Epithelial cell of esophagus (primary cell): Measurements from ENCODE around the gene WNT3.

ENCODE experiments used
- DNase-seq: peaks from one replicate; pipeline ENCODE4 v3.0.0; 2010; ENCODE audit warnings: low read depth
- H3K4me3 ChIP-seq: 2 replicates; pipeline ENCODE4 v1.5.1; 2011; ENCODE audit warnings: mild to moderate bottlenecking, low read length, control low read depth
- TF ChIP-seq, protein P1 (sequence below): IDR thresholded peaks from 2 replicates; pipeline ENCODE4 v1.5.1; 2011; ENCODE audit warnings: low read depth, mild to moderate bottlenecking, low read length, control low read depth, inconsistent platforms; ENCODE audit not compliant: insufficient read depth; ENCODE audit errors: missing control alignments

Gene WNT3, protein sequence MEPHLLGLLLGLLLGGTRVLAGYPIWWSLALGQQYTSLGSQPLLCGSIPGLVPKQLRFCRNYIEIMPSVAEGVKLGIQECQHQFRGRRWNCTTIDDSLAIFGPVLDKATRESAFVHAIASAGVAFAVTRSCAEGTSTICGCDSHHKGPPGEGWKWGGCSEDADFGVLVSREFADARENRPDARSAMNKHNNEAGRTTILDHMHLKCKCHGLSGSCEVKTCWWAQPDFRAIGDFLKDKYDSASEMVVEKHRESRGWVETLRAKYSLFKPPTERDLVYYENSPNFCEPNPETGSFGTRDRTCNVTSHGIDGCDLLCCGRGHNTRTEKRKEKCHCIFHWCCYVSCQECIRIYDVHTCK

DNA sequence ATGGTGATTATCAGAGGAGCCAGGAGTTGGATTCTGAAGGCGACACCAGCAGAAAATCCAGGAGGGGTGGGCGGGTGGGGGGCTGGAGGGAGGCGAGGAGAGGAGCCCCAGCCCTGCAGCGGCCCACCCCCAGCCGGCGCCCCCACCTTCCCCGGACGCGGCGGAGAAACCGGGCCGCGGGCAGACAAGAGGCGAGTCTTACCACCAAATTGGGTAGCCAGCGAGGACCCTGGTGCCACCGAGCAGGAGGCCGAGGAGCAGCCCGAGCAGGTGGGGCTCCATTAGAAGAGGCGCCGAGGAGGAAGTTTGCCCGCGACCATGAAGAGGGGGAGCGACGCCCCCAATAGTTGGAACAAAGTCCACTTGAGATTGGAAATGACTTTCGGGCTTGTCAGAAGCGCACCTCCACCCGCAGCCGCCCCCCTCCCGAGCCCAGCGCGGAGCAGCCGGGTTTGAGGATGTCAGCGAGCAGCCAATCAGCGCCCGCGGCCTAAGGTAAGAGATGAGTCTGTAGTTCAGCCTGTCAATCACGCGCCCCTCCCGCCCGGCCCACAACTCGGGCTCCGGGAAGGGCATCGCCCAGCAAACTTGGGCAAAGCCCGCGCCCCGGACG is at the start of gene WNT3:
Gene WNT3, minus strand, starts transcription at position 377 of the 613 bp plus-strand sequence. Its CDS starts 95 bp downstream, at position 282.
- H3K4me3 ChIP-seq, result peak within 1 kb of the TSS; percentile 16
- DNase-seq, result peak; percentile 45
- TF ChIP-seq, protein P1, sequence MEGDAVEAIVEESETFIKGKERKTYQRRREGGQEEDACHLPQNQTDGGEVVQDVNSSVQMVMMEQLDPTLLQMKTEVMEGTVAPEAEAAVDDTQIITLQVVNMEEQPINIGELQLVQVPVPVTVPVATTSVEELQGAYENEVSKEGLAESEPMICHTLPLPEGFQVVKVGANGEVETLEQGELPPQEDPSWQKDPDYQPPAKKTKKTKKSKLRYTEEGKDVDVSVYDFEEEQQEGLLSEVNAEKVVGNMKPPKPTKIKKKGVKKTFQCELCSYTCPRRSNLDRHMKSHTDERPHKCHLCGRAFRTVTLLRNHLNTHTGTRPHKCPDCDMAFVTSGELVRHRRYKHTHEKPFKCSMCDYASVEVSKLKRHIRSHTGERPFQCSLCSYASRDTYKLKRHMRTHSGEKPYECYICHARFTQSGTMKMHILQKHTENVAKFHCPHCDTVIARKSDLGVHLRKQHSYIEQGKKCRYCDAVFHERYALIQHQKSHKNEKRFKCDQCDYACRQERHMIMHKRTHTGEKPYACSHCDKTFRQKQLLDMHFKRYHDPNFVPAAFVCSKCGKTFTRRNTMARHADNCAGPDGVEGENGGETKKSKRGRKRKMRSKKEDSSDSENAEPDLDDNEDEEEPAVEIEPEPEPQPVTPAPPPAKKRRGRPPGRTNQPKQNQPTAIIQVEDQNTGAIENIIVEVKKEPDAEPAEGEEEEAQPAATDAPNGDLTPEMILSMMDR, result no peak

DNA sequence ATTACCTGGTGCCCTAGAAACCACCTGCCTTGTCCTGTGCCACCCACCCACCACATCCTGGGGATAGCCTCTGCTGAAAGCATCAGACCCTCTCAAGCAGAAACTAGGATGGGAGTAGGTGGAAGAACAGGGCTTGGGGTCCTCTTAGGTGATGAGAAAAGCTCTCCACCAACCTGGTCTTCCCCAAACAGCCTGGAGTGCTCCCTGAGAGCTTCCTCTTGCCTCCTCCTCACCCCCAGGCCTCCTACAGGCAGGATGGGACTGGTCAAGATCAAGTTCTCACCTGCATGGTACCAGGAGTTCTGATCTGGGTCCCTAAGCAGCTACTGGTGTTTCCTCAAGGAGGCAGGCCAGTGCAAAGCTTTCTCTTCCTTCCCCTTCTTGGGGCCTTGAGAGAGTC is 48.3 kb upstream of the WNT3 start:
- no peak overlapping the region for H3K4me3 ChIP-seq
- no peak for DNase-seq
- TF ChIP-seq, protein P1, result no peak

DNA sequence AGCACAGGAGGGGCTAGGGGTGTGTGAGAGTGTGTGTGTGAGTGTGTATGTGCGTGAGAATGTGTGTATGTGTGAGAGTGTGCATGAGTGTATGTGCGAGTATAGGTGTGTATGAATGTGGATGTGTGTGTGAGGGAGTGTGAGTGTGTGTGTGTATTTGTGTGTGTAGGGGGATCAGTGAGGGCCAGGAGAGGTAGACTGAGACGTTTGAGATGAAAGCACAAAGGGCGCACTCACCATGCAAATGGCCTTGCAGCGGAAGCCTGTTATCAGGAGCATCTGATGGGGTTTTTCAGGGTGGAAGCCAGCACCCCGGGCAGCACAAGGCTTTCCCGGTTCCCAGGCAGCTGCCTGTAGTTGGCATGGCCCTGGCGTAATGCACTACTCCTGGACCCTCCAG is 47.8 kb upstream of the WNT3 start:
- no peak overlapping the region for H3K4me3 ChIP-seq
- DNase-seq, result no peak
- TF ChIP-seq, protein P1, result no peak

DNA sequence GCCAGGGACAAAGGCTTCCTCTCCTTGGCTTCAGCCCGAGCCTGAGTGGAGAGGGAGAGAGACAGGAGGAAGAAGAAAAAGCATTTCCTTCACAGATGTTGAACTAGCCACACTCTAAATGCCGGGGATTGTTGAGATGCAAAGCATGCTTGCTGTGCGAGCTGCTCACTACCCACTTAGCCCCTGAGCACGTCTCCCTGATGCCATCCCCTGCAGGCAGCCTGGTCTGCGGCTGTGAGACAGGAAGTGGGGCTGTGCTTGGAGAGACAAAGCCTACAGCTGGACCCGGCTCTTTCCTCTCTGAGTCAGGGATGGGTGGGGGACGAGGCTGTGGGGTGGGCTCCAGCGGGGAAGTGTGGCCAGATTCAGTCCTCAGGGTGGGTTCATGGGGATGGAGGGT is 46.6 kb upstream of the WNT3 start:
- DNase-seq, result no peak
- TF ChIP-seq, protein P1, result no peak
- H3K4me3 ChIP-seq, result no peak overlapping the region

DNA sequence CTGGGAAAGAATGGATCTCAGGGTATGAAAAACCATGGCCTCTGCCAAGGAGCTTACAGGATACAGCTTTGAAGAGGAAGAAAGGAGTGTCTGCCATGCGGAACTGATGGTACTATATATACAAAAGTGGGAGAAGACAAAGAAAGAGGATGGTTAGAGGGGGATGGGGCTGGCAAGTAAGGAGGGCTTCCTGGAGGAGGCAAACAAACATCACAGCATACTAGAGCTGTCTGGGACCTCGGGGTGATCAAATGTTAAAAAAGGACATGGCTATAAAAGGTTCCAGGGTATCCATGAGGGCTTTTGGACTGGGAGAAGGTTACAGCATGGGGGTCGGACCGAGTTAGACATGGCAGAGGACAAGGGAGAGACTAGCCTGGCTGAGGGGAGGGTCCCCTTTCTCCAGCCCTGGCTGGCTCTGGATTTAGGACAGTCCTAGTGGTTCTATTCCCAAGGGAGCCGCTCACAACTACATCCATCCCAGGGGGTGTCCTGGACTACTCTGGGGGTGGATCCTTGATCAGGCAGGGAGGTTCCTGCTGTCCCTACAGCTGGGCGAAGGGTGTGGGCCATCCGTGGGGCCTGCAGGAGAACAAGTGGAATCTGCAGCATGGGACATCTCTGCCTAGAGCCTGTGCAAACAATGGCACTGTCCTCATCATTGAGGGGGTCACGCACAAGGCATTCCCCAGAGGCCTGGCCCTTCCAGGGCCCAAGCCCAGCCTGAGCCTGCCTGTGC is 45.1 kb upstream of the WNT3 start:
- no peak for DNase-seq
- no peak overlapping the region for H3K4me3 ChIP-seq
- TF ChIP-seq, protein P1, result no peak

DNA sequence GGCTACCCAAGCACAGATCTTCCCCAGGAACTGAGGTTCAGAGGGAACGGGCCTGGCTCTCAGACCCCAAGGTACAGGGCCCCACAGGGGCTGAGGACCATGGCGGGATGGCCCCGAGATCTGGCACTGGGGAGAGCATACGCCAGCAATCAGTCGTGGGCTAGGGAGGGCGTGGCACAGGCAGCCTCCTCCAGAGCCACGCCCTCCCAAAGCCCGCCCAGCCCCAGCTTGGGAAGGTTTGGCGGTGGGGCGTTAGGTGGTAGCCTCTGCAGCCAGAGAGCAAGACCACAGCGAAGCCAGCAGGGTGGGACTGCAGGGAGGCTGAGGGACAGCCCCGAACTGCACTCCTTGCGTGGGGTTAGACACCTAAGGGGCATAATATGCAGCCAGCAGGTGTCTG is 44.5 kb upstream of the WNT3 start:
- TF ChIP-seq, protein P1, result no peak
- no peak for DNase-seq
- no peak overlapping the region for H3K4me3 ChIP-seq
